ENCODE measurements around the gene PVALEF.

DNA sequence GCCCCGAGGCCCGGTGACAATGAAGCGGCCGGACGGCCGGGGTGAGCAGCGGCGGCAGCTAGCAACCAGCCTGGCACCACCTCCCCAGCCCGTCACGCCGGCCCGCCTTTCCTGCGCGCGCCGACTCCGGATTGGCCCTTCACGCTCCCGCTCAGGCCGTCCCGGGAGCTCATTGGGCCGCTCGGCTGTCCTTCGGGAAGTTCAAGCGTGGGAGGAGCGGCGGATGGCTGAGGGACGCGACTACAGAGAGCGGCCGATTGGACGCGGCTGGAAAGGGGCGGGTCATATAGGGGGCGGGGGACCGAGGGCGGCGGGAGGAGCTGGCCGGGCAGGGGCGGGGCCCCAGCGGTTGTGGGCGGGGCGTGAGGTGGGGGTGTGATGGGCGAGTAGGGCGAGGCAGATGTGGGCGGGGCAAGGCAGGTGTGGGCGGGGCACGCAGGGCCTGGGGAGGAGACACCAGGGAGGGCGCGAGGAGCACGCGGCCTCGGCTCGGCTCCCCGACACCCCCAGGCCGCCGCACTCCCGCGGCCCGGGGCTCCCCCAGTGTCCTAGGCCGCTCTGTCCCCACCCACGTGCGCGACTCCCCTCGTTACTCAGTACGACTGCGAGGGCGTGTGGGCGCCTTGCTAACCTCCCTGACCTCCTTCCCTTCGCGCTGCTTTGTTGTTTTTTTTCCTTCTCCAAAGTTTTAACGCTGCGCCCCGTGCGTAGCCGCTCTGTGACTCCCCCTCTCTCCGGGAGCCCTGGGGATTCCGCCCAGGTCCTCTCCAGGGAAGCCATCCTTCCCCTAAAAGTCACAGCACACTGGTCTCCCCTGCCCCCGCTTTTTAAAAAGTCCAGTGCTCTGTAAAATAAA lies 57.8 kb downstream of the PVALEF start, which contains the start of gene CEP131:
- TF ChIP-seq RAD21 (IDR thresholded peaks at IDR 0.05; ENCODE audit: low read depth) (no peak), CEBPB (IDR thresholded peaks at IDR 0.05) (no peak), NFIC (IDR thresholded peaks at IDR 0.05) (no peak), YY1 (IDR thresholded peaks at IDR 0.05; ENCODE audit: low read depth) (no peak), EP300 (IDR thresholded peaks at IDR 0.05; ENCODE audit: borderline replicate concordance) (no peak), TCF12 (IDR thresholded peaks at IDR 0.05; ENCODE audit: low read depth) (0 out of 2 replicates have a peak, but pooled peaks have one; percentile 14), ZBTB7A (IDR thresholded peaks at IDR 0.05; ENCODE audit: low read depth) (no peak)
- TF ChIP-seq, protein P1, sequence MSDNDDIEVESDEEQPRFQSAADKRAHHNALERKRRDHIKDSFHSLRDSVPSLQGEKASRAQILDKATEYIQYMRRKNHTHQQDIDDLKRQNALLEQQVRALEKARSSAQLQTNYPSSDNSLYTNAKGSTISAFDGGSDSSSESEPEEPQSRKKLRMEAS (IDR thresholded peaks at IDR 0.05), result peak; percentile 98
- TF ChIP-seq, protein P2, sequence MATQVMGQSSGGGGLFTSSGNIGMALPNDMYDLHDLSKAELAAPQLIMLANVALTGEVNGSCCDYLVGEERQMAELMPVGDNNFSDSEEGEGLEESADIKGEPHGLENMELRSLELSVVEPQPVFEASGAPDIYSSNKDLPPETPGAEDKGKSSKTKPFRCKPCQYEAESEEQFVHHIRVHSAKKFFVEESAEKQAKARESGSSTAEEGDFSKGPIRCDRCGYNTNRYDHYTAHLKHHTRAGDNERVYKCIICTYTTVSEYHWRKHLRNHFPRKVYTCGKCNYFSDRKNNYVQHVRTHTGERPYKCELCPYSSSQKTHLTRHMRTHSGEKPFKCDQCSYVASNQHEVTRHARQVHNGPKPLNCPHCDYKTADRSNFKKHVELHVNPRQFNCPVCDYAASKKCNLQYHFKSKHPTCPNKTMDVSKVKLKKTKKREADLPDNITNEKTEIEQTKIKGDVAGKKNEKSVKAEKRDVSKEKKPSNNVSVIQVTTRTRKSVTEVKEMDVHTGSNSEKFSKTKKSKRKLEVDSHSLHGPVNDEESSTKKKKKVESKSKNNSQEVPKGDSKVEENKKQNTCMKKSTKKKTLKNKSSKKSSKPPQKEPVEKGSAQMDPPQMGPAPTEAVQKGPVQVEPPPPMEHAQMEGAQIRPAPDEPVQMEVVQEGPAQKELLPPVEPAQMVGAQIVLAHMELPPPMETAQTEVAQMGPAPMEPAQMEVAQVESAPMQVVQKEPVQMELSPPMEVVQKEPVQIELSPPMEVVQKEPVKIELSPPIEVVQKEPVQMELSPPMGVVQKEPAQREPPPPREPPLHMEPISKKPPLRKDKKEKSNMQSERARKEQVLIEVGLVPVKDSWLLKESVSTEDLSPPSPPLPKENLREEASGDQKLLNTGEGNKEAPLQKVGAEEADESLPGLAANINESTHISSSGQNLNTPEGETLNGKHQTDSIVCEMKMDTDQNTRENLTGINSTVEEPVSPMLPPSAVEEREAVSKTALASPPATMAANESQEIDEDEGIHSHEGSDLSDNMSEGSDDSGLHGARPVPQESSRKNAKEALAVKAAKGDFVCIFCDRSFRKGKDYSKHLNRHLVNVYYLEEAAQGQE (IDR thresholded peaks at IDR 0.05; ENCODE audit: low read depth), result no peak

Data from Ishikawa (cell line).